NT2/D1 (cell line): Measurements from ENCODE around the gene TASOR2.

Source experiments
- DNase-seq: peaks from one replicate; pipeline ENCODE4 v3.0.0-alpha.2; 2011; ENCODE audit warnings: low read depth, low spot score
- H3K27me3 ChIP-seq: 2 replicates; pipeline ENCODE4 v1.6.0; 2011; ENCODE audit warnings: mild to moderate bottlenecking; ENCODE audit not compliant: insufficient read length, insufficient read depth
- H3K36me3 ChIP-seq: 2 replicates; pipeline ENCODE4 v1.6.1; 2011; ENCODE audit warnings: mild to moderate bottlenecking, low read length, mixed read lengths; ENCODE audit not compliant: insufficient read depth, insufficient read length
- H3K4me1 ChIP-seq: 2 replicates; pipeline ENCODE4 v1.5.1; 2011; ENCODE audit not compliant: insufficient read depth, insufficient read length
- H3K4me3 ChIP-seq: 2 replicates; pipeline ENCODE4 v1.5.1; 2011; ENCODE audit warnings: low read depth; ENCODE audit not compliant: insufficient read length
- H3K9ac ChIP-seq: 2 replicates; pipeline ENCODE4 v1.6.0; 2011; ENCODE audit warnings: low read depth; ENCODE audit not compliant: insufficient read length
- H3K9me3 ChIP-seq: 2 replicates; pipeline ENCODE4 v1.5.1; 2011; ENCODE audit warnings: mild to moderate bottlenecking, low read length; ENCODE audit not compliant: insufficient read depth
- SUZ12 ChIP-seq: IDR thresholded peaks from 2 replicates; pipeline ENCODE4 v1.6.1; 2011; ENCODE audit not compliant: insufficient read length, insufficient read depth; ENCODE audit errors: extremely low read depth
- YY1 ChIP-seq: IDR thresholded peaks from 2 replicates; pipeline ENCODE4 v1.6.1; 2011; ENCODE audit not compliant: insufficient read length, insufficient read depth
- ZNF274 ChIP-seq: IDR thresholded peaks from 2 replicates; pipeline ENCODE4 v1.6.1; 2011; ENCODE audit warnings: mild to moderate bottlenecking, low read depth, low read length

TASOR2 gene

DNA sequence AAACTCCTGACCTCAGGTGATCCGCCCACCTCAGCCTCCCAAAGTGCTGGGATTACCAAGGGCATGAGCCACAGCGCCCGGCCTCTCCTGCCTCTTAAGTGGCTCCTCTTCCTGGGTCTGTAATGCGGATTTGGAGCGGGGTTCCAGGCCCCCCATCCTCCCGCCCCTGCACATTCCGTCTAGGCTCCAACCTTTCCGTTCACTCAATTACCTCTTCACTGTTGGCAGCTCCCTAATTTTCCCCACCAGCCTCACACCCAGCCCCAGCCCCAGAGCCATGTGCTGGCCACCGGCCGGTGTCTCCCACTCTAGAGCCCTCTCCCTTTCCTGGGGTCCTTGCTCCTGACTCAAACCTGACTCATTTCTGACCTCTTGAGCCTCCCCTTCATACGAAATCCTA is 34.9 kb upstream of the TASOR2 start:
- no peak for TF ChIP-seq SUZ12
- no peak for TF ChIP-seq YY1
- TF ChIP-seq ZNF274: no peak
- no peak for DNase-seq
- Histone ChIP-seq H3K36me3 (peaks cover 12% of the 10 kb centered on the region), H3K4me3 (no peak overlapping the region), H3K9me3 (no peaks in the 10 kb centered on the region), H3K9ac (no peak overlapping the region), H3K4me1 (no peaks in the 10 kb centered on the region), H3K27me3 (no peaks in the 10 kb centered on the region)

- H3K9me3 ChIP-seq: no peaks in the 10 kb centered on the region
- DNase-seq: no peak
- TF ChIP-seq YY1: no peak
- no peak for TF ChIP-seq ZNF274
- no peak for TF ChIP-seq SUZ12
- H3K9ac ChIP-seq: no peak overlapping the region
- H3K27me3 ChIP-seq: no peaks in the 10 kb centered on the region
- peaks cover 12% of the 10 kb centered on the region for H3K36me3 ChIP-seq
- no peaks in the 10 kb centered on the region for H3K4me1 ChIP-seq
- H3K4me3 ChIP-seq: no peak overlapping the region
Observed at GRCh38 chr10:5650664-5651387, 33.8 kb upstream of the TASOR2 start.

- H3K27me3 ChIP-seq: no peaks in the 10 kb centered on the region
- H3K4me3 ChIP-seq: no peak overlapping the region
- no peak for DNase-seq
- H3K9me3 ChIP-seq: no peaks in the 10 kb centered on the region
- H3K36me3 ChIP-seq: peaks cover 12% of the 10 kb centered on the region
- no peaks in the 10 kb centered on the region for H3K4me1 ChIP-seq
- no peak overlapping the region for H3K9ac ChIP-seq
- TF ChIP-seq YY1: no peak
- no peak for TF ChIP-seq ZNF274
- no peak for TF ChIP-seq SUZ12
Observed at GRCh38 chr10:5651388-5651764, 33.3 kb upstream of the TASOR2 start.

GRCh38 chr10:5652746-5653145 is 31.9 kb upstream of the TASOR2 start:
- H3K36me3 ChIP-seq: peaks cover 9% of the 10 kb centered on the region
- no peak for TF ChIP-seq SUZ12
- TF ChIP-seq YY1: no peak
- TF ChIP-seq ZNF274: no peak
- no peak overlapping the region for H3K4me3 ChIP-seq
- no peak for DNase-seq
- no peaks in the 10 kb centered on the region for H3K27me3 ChIP-seq
- no peaks in the 10 kb centered on the region for H3K9me3 ChIP-seq
- H3K4me1 ChIP-seq: no peaks in the 10 kb centered on the region
- H3K9ac ChIP-seq: no peak overlapping the region

DNA sequence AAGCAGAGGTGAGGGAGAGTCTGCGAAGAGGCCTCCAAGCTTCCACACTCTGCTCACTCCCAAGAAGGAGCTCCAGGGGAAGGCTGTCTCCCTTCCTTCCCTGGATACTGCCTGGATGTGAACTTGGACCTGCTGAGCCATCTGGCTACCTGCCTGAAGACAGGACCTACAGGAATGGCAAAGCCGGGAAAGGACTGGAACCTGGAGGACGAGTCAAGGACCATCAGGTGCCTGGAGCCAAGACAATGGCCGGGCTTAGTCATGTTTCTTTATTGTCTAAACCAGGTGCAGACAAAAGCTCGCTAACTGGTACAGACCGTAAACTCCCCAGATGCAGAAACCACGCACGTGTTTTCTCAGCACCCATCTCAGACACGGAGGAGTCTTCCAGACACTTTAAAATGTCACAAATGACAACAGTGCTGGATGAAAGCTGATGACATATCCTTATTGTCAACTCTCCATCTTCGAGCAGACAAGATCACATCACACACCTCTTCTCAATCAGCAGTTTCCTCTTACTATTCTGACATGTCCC is 30.4 kb upstream of the TASOR2 start:
- H3K9me3 ChIP-seq: no peaks in the 10 kb centered on the region
- peaks cover 4% of the 10 kb centered on the region for H3K4me1 ChIP-seq
- no peak overlapping the region for H3K4me3 ChIP-seq
- H3K9ac ChIP-seq: no peak overlapping the region
- no peaks in the 10 kb centered on the region for H3K27me3 ChIP-seq
- TF ChIP-seq ZNF274: no peak
- TF ChIP-seq YY1: no peak
- no peak for TF ChIP-seq SUZ12
- no peak for DNase-seq
- peaks cover 4% of the 10 kb centered on the region for H3K36me3 ChIP-seq

DNA sequence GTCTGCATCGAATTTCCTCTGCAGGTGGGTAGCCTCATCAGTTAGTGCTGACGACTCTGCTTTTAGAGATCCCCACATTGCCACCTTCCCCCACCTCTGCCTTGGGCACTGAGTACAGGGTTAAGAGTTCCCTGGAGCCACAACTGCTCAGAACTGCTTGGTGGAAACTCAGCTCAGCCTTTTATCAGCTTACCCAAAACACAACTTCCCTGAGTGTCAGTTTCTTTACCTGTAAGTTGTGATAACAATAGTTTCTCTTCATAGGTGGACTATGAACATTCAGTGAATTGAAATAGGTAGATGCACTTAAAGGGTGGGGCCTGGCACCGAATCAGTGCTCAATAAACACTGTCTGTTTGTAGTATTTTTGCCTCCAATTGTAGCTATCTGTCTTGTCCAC is 29.5 kb upstream of the TASOR2 start:
- TF ChIP-seq SUZ12 (no peak), ZNF274 (no peak), YY1 (no peak)
- H3K36me3 ChIP-seq: peaks cover 4% of the 10 kb centered on the region
- H3K4me1 ChIP-seq: peaks cover 11% of the 10 kb centered on the region
- DNase-seq: no peak
- no peak overlapping the region for H3K4me3 ChIP-seq
- H3K9ac ChIP-seq: no peak overlapping the region
- H3K27me3 ChIP-seq: no peaks in the 10 kb centered on the region
- no peaks in the 10 kb centered on the region for H3K9me3 ChIP-seq

- no peak for DNase-seq
- Histone ChIP-seq H3K9ac (no peak overlapping the region), H3K4me1 (peaks cover 15% of the 10 kb centered on the region), H3K4me3 (no peak overlapping the region), H3K36me3 (no peaks in the 10 kb centered on the region), H3K27me3 (no peaks in the 10 kb centered on the region), H3K9me3 (no peaks in the 10 kb centered on the region)
- TF ChIP-seq YY1: no peak
- no peak for TF ChIP-seq SUZ12
- no peak for TF ChIP-seq ZNF274
Observed at GRCh38 chr10:5656737-5657579, 27.7 kb upstream of the TASOR2 start.
